ENCODE results near the gene NSUN6.

DNA sequence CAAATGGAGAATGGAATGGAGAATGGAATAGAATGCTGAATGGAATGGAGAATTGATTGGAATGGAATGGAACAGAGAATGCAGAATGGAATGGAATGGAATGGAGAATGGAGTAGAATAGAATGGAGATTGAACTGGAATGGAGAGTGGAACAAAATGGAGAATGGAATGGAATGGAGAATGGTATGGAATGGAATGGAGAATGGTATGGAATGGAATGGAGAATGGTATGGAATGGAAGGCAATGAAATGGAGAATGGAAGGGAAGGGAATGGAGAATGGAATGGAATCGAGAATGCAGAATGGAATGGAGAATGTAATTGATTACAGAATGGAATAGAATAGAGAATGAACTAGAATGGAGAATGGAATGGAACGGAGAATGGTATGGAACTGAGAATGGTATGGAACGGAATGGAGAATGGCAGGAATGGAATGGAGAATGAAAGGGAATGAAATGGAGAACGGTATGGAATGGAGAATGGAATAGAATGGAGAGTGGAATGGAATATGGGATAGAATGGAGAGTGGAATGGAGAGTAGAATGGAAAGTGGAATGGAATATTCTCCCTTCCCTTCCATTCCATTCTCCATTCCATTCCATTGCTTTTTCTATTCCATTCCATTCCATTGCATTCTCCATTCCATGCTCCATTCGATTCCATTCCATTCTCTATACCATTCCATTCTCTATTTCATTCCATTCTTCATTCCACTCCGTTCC lies 88.2 kb downstream of the NSUN6 start:
- TF ChIP-seq, protein P1, sequence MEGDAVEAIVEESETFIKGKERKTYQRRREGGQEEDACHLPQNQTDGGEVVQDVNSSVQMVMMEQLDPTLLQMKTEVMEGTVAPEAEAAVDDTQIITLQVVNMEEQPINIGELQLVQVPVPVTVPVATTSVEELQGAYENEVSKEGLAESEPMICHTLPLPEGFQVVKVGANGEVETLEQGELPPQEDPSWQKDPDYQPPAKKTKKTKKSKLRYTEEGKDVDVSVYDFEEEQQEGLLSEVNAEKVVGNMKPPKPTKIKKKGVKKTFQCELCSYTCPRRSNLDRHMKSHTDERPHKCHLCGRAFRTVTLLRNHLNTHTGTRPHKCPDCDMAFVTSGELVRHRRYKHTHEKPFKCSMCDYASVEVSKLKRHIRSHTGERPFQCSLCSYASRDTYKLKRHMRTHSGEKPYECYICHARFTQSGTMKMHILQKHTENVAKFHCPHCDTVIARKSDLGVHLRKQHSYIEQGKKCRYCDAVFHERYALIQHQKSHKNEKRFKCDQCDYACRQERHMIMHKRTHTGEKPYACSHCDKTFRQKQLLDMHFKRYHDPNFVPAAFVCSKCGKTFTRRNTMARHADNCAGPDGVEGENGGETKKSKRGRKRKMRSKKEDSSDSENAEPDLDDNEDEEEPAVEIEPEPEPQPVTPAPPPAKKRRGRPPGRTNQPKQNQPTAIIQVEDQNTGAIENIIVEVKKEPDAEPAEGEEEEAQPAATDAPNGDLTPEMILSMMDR (conservative IDR thresholded peaks at IDR 0.05; ENCODE audit: low read length): no peak
- no peak for TF ChIP-seq EZH2phosphoT487 (IDR thresholded peaks at IDR 0.05; ENCODE audit: borderline replicate concordance, low read depth, low read length)

All from OCI-LY7 (cell line).